ENCODE results near the gene PTPRU. TPM values are rescaled to one million over a fixed set of nuclear protein-coding genes. Genes with fewer than 3 reads are reported as not detected.

PTPRU gene
- total RNA-seq, 4 donors from 2014 or later: 12.3 to 19.9 (median 15.9) TPM

GRCh38 chr1:29317063-29317915 is 81.0 kb downstream of the PTPRU start:
- DNase-seq (ENCODE audit: low spot score) (no peak), ATAC-seq (ENCODE audit: low FRiP score) (no peak)
- TF ChIP-seq CTCF (IDR thresholded peaks at IDR 0.05): no peak

GRCh38 chr1:29317916-29318530 is 81.7 kb downstream of the PTPRU start:
- DNase-seq (ENCODE audit: low spot score): no peak
- ATAC-seq (ENCODE audit: low FRiP score): no peak
- no peak for TF ChIP-seq CTCF (IDR thresholded peaks at IDR 0.05)

GRCh38 chr1:29318724-29319123 is 82.4 kb downstream of the PTPRU start:
- no peak for DNase-seq (ENCODE audit: low spot score)
- ATAC-seq (ENCODE audit: low FRiP score): no peak
- TF ChIP-seq CTCF (IDR thresholded peaks at IDR 0.05): no peak

GRCh38 chr1:29319300-29320110 is 83.2 kb downstream of the PTPRU start:
- TF ChIP-seq CTCF (IDR thresholded peaks at IDR 0.05): no peak
- DNase-seq (ENCODE audit: low spot score) (no peak), ATAC-seq (ENCODE audit: low FRiP score) (no peak)

GRCh38 chr1:29320156-29320940 is 84.0 kb downstream of the PTPRU start:
- TF ChIP-seq CTCF (IDR thresholded peaks at IDR 0.05): no peak
- no peak for DNase-seq (ENCODE audit: low spot score)

GRCh38 chr1:29321176-29321575 is 84.9 kb downstream of the PTPRU start:
- no peak for ATAC-seq (ENCODE audit: low FRiP score)
- DNase-seq (ENCODE audit: low spot score): no peak
- TF ChIP-seq CTCF (IDR thresholded peaks at IDR 0.05): no peak

More at GRCh38 chr1:29320156-29320940, 84.0 kb downstream of the PTPRU start:
- no peak for ATAC-seq (ENCODE audit: low FRiP score)
